Caco-2 (cell line): Measurements from ENCODE around the gene ATM. TPM values are rescaled to one million over a fixed set of nuclear protein-coding genes. Genes with fewer than 3 reads are reported as not detected.

Experiments
- BruUV-seq: library from RNA; stranded (reverse); fragments of 400-500 nt; replicated peaks from 2 replicates; lab custom pipeline; 2021; lab: Mats Ljungman, UMichigan
- CTCF ChIA-PET: fragments of 300-600 bp; sonication (Branson Sonifier 250); formaldehyde crosslinking; loops from one replicate; lab custom pipeline; 2022; ENCODE audit warnings: antibody characterized with exemption; lab: Charles Lee
- POLR2A ChIA-PET: fragments of 300-600 bp; sonication (Branson Sonifier 250); formaldehyde crosslinking; loops from one replicate; lab custom pipeline; 2022; ENCODE audit warnings: antibody characterized with exemption; lab: Charles Lee
- DNase-seq, 2 experiments: peaks; one replicate each; pipeline versions ENCODE4 v3.0.0 to v3.0.0-alpha.2; 2020 to 2022
- H3K27me3 ChIP-seq: replicated peaks from 2 replicates; pipeline ENCODE4 v1.6.0; 2011; ENCODE audit warnings: low read length; ENCODE audit not compliant: control insufficient read depth, insufficient read depth
- H3K36me3 ChIP-seq: 2 replicates; pipeline ENCODE4 v1.5.1; 2011; ENCODE audit warnings: low read length; ENCODE audit not compliant: control insufficient read depth, insufficient read depth
- H3K4me1 ChIP-seq: fragments of 250-450 bp; sonication (Bioruptor Pico); 2 replicates; pipeline ENCODE4 v1.5.1; 2020; ENCODE audit warnings: mild to moderate bottlenecking
- H3K4me3 ChIP-seq: 2 replicates; pipeline ENCODE4 v1.5.1; 2011; ENCODE audit warnings: low read depth, mild to moderate bottlenecking, control low read depth, low read length
- H3K9me3 ChIP-seq: fragments of 250-450 bp; sonication (Bioruptor Pico); 2 replicates; pipeline ENCODE4 v1.5.1; 2020; ENCODE audit warnings: mild to moderate bottlenecking, moderate library complexity
- H3K27ac Mint-ChIP-seq: one replicate; pipeline ENCODE4 v1.8.0; 2022; ENCODE audit warnings: mixed read lengths; ENCODE audit not compliant: unreplicated experiment
- H3K27me3 Mint-ChIP-seq: one replicate; pipeline ENCODE4 v1.8.0; 2022; ENCODE audit warnings: mixed read lengths; ENCODE audit not compliant: insufficient read depth, unreplicated experiment
- H3K36me3 Mint-ChIP-seq: one replicate; pipeline ENCODE4 v1.8.0; 2022; ENCODE audit warnings: mild to moderate bottlenecking, mixed read lengths; ENCODE audit not compliant: insufficient read depth, unreplicated experiment
- H3K4me1 Mint-ChIP-seq: one replicate; pipeline ENCODE4 v1.8.0; 2022; ENCODE audit warnings: low read depth, mixed read lengths; ENCODE audit not compliant: unreplicated experiment
- H3K4me3 Mint-ChIP-seq: one replicate; pipeline ENCODE4 v1.8.0; 2022; ENCODE audit warnings: mild to moderate bottlenecking, moderate library complexity, mixed read lengths; ENCODE audit not compliant: unreplicated experiment
- H3K9me3 Mint-ChIP-seq: one replicate; pipeline ENCODE4 v1.8.0; 2022; ENCODE audit warnings: mixed read lengths; ENCODE audit not compliant: unreplicated experiment
- intact Hi-C: fragments of 100-400 bp; cut with micrococcal nuclease; formaldehyde crosslinking; loops from one replicate; pipeline ENCODE4 v1.10.0; 2022; ENCODE audit not compliant: unreplicated experiment
- total RNA-seq: library from RNA; stranded (reverse); gene quantifications from 2 replicates; pipeline ENCODE4 v1.2.3, GENCODE V29; 2022
- TF ChIP-seq, protein P1 (sequence below), 2 experiments: fragments of 200-600 bp in 1 of 2; IDR thresholded peaks; 1 replicate in 1 of 2; 2 replicates in 1 of 2; pipeline versions ENCODE4 v1.5.1 to v1.8.0; 2011 to 2022; ENCODE audit warnings: antibody characterized with exemption in 1 of 2, control low read depth in 1 of 2, inconsistent platforms in 1 of 2, low read depth in 1 of 2, low read length in 1 of 2, mild to moderate bottlenecking in 1 of 2, moderate library complexity in 1 of 2; ENCODE audit not compliant: insufficient read depth in 1 of 2, severe bottlenecking in 1 of 2, unreplicated experiment in 1 of 2

The ATM gene
- total RNA-seq, 1 experiment from 2014 or later: 77.1 TPM

DNA sequence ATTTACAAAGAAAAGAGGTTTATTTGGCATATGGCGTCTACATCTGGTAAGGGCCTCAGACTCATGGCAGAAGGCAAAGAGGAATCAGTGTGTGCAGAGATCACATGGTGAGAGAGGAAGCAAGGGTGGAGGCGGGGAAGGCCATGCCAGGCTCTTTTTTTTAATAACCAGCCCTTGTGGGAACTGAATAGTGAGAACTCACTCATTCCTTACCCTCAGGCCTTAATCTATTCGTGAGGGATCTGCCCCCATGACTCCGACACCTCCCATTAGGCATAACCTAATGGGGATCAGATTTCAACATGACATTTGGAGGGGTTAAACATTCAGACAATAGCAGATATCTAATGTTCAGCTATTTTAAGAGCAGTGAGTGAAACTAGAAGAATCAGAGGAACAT is 55.7 kb downstream of the ATM start:
- Mint-ChIP-seq H3K36me3 (peaks cover 30% of the 10 kb centered on the region), H3K9me3 (no peaks in the 10 kb centered on the region), H3K4me1 (no peaks in the 10 kb centered on the region), H3K4me3 (no peak overlapping the region), H3K27me3 (no peaks in the 10 kb centered on the region), H3K27ac (no peak overlapping the region)
- intact Hi-C loops: no loop called here
- H3K27me3 ChIP-seq: no peaks in the 10 kb centered on the region
- no peaks in the 10 kb centered on the region for H3K4me1 ChIP-seq
- no peak overlapping the region for H3K4me3 ChIP-seq
- H3K36me3 ChIP-seq: no peaks in the 10 kb centered on the region; the same call in none of the 2 replicates
- no peak for DNase-seq
- TF ChIP-seq, protein P1, sequence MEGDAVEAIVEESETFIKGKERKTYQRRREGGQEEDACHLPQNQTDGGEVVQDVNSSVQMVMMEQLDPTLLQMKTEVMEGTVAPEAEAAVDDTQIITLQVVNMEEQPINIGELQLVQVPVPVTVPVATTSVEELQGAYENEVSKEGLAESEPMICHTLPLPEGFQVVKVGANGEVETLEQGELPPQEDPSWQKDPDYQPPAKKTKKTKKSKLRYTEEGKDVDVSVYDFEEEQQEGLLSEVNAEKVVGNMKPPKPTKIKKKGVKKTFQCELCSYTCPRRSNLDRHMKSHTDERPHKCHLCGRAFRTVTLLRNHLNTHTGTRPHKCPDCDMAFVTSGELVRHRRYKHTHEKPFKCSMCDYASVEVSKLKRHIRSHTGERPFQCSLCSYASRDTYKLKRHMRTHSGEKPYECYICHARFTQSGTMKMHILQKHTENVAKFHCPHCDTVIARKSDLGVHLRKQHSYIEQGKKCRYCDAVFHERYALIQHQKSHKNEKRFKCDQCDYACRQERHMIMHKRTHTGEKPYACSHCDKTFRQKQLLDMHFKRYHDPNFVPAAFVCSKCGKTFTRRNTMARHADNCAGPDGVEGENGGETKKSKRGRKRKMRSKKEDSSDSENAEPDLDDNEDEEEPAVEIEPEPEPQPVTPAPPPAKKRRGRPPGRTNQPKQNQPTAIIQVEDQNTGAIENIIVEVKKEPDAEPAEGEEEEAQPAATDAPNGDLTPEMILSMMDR (IDR thresholded peaks at IDR 0.05; ENCODE audit: insufficient read depth in 1 of 2, low read depth in 1 of 2, low read length in 1 of 2, severe bottlenecking in 1 of 2, unreplicated experiment in 1 of 2): no peak
- no TSS peak for BruUV-seq
- H3K9me3 ChIP-seq: no peaks in the 10 kb centered on the region
- CTCF ChIA-PET: no interaction called here
- POLR2A ChIA-PET: no interaction called here

DNA sequence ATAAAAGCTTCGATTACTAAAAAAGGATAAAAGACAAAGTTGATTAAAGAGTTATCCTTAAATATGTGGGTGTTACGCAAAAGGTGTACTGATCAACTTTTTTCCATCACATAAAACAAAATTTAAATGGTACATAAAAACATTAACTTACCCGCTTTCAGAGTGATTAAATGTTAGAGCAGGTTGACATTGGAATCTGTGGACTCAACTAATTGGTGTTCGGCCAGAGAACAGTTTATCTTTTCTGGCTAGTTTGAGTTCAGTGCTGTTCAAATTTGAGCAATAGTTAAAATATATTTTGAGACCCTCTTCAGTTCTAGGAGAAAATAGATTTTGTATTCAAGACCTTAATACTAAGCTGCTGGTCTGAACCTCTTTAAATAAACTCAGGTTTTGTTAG is 56.1 kb downstream of the ATM start:
- Mint-ChIP-seq H3K27me3 (no peaks in the 10 kb centered on the region), H3K4me3 (no peak overlapping the region), H3K9me3 (no peaks in the 10 kb centered on the region), H3K27ac (no peak overlapping the region), H3K36me3 (peaks cover 30% of the 10 kb centered on the region), H3K4me1 (no peaks in the 10 kb centered on the region)
- POLR2A ChIA-PET: no interaction called here
- DNase-seq: no peak
- TF ChIP-seq, protein P1 (IDR thresholded peaks at IDR 0.05; ENCODE audit: insufficient read depth in 1 of 2, low read depth in 1 of 2, low read length in 1 of 2, severe bottlenecking in 1 of 2, unreplicated experiment in 1 of 2): no peak
- CTCF ChIA-PET: no interaction called here
- no peak overlapping the region for H3K4me3 ChIP-seq
- H3K36me3 ChIP-seq: no peaks in the 10 kb centered on the region; the same call in none of the 2 replicates
- no TSS peak for BruUV-seq
- H3K27me3 ChIP-seq: no peaks in the 10 kb centered on the region
- intact Hi-C loops: no loop called here
- no peaks in the 10 kb centered on the region for H3K4me1 ChIP-seq
- H3K9me3 ChIP-seq: no peaks in the 10 kb centered on the region

DNA sequence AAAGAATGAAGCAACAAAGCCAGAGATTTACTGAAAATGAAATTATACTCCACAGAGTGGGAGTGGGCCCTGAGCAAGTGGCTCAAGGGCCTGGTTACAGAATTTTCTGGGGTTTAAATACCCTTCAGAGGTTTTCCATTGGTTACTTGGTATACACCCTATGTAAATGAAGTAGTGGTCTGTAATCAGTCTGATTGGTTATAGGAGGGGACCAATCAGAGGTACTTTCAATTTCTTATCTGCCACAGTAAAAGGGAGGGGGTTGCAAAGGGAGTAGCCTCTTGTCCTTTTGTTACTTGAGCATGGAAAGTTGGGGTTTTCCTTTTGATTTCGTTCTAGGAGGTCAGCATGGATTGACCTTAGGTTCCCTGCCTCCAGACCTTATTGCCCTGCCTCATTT is 63.5 kb downstream of the ATM start:
- Histone ChIP-seq H3K9me3 (no peaks in the 10 kb centered on the region), H3K4me3 (no peak overlapping the region), H3K36me3 (peaks cover 3% of the 10 kb centered on the region; the same call in 1 of the 2 replicates), H3K27me3 (no peaks in the 10 kb centered on the region), H3K4me1 (no peaks in the 10 kb centered on the region)
- Mint-ChIP-seq H3K9me3 (no peaks in the 10 kb centered on the region), H3K27ac (no peak overlapping the region), H3K27me3 (no peaks in the 10 kb centered on the region), H3K36me3 (peaks cover 29% of the 10 kb centered on the region), H3K4me3 (no peak overlapping the region), H3K4me1 (no peaks in the 10 kb centered on the region)
- BruUV-seq: no TSS peak
- TF ChIP-seq, protein P1 (IDR thresholded peaks at IDR 0.05; ENCODE audit: insufficient read depth in 1 of 2, low read depth in 1 of 2, low read length in 1 of 2, severe bottlenecking in 1 of 2, unreplicated experiment in 1 of 2): no peak
- intact Hi-C loops: no loop called here
- CTCF ChIA-PET: no interaction called here
- POLR2A ChIA-PET: no interaction called here
- DNase-seq: no peak
